HG03521 (cell line): ENCODE data around the gene PIGH.
"Not testable (repeated sequence)": the region's sequence is repeated elsewhere in the genome, so short reads cannot be mapped to it uniquely, and the experiment has no call there.

Experiments
- ATAC-seq: cut with Tn5 transposase; IDR thresholded peaks from one replicate; pipeline ENCODE4 v1.9.1; 2021; ENCODE audit warnings: mild to moderate bottlenecking, moderate library complexity; ENCODE audit not compliant: unreplicated experiment

The PIGH gene, protein sequence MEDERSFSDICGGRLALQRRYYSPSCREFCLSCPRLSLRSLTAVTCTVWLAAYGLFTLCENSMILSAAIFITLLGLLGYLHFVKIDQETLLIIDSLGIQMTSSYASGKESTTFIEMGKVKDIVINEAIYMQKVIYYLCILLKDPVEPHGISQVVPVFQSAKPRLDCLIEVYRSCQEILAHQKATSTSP

DNA sequence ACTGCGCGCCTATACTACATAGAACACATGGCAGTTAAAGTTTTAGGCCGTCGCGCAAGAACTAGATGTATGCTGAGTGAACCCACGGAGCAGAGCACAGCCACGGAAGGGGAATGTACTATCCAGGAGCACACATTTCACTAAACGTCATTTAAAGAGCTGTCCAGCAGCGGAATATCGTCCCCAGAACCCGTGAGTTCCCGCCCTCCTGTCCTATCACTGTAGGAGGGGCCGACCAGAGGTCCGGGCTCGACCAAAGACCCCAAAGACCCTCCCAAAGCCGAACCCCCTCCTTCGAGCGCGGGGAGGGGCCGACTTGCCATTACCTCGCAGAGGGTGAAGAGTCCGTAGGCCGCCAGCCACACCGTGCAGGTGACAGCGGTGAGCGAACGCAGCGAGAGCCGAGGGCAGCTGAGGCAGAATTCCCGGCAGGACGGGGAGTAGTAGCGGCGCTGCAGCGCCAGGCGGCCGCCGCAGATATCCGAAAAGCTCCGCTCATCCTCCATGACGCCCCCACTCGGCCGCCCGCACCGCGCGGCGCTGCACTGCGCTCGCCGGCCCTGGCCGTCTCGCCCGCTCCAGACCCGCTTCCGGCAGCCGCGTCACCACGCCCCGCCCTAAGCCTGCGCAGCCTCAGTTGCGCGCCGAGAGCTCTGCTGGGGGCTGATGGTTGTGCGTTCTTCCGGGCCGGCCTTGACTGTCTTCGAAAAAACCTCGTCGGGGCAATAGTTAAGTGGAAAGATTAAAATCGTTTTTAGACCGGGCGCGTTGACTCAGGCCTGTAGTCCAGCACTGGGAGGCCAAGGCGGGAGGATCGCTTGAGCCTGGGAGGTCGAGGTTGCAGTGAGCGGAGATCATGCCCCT lies at the start of gene PIGH:
Gene PIGH (minus strand): TSS at position 571 of the 864 bp plus-strand sequence. CDS start 65 bp downstream, at position 506.
- peak; percentile 93 for ATAC-seq

DNA sequence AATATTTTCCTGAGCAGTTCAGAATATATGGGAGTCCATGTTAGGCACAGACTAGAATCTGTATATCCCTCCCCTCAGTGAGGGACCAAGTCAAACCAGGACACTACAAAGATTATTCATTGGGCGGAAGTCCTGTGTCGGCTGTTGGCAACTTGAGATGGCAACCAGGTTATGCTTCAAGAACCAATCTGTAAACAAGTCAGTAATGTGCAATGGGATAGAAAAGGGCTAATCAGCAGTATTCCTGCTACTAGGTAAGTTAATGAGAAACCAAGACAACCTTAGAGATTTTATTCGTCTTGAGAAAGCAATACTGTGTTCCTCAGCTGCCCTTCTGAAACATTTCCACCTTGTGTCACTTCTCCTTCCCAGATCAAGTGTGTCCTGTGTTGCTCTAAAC lies 46.1 kb upstream of the PIGH start:
- ATAC-seq: no peak

DNA sequence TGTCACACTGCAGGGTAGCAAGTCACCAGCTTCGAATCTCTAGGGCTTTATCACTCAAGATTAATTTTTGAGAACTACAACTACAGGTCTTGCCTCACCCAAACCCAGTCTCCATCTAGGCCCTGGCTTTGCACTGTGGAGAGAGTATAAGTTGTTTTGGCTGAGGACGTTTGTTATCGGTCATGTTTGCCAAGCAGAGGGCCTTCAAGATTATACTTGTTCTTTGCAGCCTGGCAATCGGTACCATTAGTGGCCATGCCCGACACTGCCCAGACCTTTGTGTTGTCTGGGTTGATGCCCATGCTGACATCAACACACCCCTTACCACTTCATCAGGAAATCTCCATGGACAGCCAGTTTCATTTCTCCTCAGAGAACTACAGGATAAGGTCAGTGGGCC lies 45.3 kb upstream of the PIGH start:
- no peak for ATAC-seq

DNA sequence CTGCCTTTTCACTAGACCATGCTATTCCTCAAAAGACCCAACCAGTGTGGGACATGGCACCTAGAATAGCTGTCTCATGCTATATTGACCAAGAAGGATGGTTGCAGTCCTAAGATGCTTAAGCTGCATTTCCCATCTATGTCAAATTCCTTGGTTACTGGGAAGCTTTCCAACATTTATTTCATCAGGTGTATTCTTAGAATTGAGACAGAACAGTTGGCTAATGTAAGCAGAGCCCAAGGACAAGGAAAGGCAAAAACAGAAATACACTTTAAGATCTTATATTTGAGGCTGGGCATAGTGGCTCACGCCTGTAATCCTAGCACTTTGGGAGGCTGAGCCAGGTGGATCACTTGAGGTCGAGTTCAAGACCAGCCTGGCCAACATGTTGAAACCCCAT lies 44.4 kb upstream of the PIGH start:
- no peak for ATAC-seq

DNA sequence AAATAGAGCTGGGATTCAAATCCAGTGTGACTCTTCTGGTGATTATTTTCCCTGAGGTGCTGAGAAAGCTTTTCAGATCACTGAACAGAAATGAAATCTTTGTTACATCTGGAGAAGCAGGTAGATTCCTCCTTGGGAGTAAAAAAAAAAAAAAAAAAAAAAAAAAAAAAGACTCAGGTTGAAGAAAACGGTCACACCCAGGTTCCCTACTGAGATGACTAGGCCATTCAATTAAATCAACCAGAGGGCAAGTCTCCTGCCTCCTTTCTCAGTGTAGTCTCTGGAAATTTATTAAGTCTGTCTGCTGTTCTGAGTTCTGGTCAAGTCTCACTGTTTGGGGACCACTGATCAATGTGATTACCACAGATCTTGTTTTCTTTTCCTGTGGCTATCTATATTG lies 43.6 kb upstream of the PIGH start:
- no peak for ATAC-seq

DNA sequence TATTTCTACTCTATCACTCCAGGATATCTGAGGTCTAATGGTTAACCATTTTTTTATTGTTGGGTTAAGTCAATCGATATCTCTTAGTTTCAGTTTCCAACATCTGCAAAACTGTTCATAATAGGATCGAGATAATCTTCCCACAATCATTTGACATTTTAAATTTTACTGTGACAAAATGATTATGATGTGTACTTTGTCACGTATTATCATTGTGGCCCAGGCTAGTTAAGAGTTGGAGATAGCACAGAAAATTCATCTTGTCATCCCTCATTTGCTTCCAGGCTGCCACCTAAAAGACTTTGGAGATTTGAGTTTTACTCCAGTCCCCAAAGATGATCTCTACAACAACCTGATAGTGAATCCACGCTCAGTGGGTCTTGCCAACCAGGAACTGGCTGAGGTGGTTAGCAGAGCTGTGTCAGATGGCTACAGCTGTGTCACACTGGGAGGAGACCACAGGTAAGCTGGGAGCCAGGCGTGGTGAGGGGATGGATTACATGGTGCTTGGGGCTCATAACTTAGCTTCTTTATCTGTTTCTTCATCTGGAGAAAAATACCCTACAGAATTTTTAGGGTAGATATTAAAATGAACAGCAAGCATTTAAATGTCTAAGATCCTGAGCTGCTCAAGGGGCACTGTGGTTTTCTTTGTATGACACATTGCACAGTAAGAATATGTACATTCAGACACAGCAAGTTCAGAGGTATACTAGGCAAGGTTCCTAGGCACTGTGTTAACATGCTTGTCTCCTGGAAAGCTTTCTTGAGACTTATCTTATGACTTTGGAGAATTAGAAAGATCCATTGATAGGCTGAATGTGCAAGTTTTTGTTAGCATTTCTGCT lies 42.1 kb upstream of the PIGH start:
- ATAC-seq: no peak

DNA sequence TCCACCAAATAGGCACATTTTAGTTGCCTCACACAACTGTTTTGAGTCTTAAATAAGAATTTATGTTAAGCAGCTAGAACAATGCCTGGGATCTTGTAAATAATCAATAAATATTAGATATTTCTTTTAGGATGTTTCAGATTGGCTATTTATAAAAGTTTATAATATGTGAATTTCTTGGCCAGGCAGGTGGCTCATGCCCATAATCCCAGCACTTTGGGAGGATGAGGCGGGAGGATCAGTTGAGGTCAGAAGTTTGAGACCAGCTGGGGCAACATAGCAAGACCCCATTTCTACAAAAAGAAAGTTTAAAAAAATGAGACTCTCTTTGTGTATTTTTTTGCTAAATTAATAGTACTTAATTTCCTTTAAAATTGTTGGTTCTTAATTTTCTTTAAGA lies 41.4 kb upstream of the PIGH start:
- no peak for ATAC-seq

DNA sequence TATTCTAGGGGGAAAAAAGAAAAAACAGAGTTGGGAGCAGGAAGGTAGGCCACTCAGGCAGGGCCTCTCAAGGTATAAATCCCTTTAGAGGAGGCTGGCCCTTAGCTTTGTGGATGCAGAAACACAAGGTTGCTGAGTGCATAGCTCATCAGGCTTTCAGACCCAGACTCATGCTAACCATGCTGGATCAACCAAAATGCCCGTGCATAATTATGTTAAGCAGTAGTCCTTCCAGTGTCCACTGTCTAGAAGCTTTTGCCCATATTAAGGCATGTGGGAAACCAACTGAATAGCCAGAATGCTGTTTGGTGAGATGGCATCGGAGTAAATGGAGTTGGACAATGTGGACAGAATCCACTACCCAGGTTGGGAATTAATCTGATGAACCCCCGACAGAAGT lies 38.6 kb upstream of the PIGH start:
- no peak for ATAC-seq

DNA sequence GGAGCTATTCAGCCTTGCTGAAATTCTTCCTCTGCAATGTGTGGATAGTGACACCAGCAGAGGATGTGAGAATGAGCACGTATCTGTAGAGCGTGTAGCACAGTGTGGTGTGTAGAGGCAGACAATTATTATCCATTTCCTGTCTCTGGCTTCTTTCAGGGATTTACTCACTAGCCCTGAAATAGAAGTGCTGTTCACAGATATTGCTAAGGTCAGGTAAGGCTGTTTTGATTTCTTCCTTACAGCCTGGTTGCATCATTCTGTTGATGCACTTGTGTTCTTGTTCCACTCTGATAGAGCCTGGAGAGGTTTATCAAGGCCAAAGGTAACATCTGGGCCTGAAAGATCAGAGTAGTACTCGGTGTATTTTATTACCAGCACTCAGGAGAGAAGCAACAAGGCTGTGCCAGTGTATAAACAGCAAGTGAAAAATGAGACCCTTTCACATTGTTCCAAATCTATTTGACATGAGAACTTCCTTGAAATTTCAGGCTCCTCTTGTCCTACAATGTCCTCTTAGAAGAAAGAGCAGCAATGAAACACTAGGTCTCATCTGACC lies 36.4 kb upstream of the PIGH start:
- ATAC-seq: no peak

DNA sequence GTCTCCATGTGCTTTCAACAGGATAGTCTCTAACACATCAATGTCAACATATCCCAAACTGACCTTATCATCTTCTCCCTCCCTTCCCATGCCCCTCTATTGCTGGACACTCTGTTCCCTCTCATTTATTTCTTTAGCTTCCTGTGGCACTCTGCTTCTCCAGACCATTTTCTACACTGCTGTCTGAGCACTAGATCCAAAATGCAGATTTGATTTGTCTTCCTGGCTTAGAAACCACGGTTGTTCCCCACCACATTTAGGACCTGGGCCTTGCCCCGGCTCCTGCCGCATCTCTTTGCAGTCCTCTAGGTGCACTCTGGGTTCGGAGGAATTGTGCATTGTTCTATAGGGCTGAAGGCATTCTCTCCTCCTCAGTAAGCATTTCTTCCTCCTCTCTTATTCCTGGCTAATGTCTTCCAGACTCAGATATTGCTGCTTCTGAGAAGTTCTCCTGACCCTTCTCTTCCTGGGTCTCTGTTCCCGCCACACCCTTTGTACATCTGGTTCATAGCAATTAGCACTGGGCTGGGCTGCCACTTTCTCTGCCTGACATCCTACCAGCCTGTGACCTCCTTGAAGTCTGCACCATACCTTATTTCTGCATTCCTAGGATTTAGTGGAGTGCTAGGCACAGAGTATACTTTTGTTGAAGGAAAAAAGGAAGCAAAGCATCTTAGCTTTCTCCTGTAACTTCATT lies 33.5 kb upstream of the PIGH start:
- no peak for ATAC-seq

DNA sequence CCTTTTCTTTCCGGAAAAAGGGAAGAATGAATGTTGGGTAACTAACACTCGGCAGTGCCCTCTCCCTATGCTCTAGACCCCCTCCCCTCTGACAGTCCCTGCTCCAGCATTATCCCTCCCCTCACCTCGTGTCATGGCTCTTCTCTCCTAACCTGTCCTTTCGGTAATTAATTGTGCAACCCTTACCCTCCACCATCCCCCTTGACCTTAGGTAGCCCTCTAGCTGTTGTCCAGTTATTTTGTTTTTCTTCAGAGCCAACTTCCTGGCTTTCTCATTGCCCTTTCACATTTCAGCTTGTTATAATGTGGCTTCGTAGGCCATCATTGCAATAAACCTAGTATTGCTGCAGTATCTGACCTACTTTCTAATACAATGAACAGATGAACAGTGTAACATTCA lies 30.9 kb upstream of the PIGH start:
- ATAC-seq: no peak

DNA sequence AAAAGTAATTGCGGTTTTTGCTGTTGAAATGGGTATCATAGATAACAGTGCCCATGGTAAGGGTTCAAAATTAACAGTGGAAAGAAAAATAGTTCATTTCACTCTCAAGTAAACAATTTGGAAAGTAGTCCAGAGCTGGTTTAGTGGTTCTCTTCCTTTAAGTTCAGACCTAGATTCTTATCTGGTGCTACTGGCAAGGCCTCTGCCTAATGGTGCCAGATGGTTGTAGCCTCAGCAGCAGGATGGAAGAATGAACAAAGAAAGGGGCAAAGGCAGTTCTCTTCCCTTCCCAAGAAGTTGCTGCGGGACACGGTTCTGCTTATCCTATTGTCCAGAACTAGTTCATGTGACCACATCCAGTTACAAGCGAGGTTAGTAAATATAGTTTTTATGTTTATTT lies 30.1 kb upstream of the PIGH start:
- no peak for ATAC-seq

DNA sequence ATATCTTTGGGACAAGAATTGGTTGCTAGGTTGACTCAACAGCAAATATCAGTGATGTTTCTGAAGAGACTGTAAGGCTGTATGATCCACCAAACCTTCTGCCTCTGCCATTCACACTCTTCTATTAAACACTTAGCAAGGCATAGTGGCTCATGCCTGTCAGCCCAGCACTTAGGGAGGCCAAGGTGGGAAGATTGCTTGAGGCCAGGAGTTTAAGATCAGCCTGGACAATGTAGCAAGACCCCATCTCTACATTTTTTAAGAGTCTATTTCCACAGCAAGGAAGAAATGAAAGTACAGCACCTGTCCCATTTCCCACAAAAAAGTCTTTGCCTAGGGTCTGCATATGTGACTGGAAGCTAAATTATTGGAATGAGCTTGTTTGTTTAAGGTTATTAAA lies 27.5 kb upstream of the PIGH start:
- no peak for ATAC-seq

DNA sequence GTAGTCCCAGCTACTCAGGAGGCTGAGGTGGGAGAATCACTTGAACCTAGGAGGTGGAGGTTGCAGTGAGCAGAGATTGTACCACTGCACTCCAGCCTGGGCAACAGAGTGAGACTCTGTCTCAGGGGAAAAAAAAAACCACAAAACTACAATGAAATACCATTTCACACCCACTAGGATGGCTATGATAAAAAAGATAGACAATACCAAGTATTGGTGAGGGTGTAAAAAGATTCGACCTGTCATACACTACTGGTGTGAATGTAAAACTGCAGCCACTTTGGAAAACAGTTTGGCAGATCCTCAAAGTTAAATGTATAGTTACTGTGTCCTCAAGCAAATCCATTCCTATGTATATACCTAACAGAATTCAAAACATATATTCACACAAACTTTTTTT lies 26.1 kb upstream of the PIGH start:
- ATAC-seq: not testable (repeated sequence)

DNA sequence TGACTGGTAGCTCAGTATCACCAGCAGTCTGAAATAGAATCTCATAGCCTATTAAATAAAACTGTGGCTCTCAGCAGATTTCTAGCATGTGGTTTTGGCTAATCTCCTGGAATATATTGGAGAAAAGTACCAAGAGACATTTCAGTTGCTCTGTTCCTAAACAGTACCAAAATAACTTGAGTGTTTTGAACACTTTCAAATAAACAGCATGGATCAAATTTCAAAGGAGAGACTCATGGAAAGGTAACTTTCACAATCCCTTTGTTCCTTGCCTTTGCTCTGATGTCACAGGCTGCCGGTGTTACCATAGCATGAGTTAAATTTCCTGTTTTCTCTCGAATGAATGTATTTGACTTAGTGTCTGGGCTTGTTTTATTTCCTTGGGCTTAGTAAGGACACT lies 23.0 kb upstream of the PIGH start:
- no peak for ATAC-seq

DNA sequence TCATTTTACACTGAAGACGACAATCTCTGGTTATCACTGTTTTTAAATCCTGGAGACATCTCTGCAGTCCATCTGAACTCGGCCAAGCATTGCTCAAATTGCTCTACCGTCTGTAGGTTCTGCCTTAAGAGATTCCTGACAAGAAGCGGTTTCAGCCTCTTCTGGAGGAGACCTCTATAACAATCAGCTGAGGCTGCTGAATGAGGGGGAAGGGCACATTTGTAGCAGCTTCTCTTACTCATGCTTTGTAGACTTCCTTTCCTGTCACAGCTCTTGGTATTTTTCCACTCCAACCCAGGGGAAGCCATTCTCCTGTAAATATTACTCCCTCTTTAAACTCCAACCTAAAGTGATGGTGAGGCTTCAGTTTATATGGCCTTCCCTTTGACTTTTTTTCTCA lies 22.6 kb upstream of the PIGH start:
- no peak for ATAC-seq

DNA sequence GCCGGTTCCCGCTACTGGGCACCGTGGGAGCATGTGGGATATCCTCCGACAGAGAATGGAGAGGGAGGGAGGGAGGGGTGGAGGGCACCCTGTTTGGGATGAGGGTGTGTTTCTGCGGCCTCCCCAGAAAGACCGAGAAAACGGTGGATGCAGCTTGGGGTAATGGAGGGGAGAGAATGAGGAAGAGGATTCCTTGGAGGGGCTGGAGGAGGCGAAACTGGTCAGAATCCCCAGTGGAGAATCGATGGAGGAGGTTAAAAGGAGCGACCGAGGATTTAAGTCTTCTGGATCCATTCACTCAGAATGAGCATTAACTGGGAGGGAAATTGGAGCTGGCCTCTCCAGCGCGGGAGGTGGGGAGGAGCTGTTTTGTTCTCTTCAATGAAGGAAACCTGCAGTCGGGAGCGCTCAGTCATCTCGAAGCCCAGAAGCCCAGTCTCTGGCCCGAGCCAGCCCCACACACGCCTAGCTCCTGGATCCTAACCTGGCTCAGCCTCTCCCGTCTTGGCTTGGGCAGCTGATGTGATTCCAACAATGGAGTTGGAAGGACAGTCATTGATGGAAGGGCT lies 20.2 kb upstream of the PIGH start:
- no peak for ATAC-seq

DNA sequence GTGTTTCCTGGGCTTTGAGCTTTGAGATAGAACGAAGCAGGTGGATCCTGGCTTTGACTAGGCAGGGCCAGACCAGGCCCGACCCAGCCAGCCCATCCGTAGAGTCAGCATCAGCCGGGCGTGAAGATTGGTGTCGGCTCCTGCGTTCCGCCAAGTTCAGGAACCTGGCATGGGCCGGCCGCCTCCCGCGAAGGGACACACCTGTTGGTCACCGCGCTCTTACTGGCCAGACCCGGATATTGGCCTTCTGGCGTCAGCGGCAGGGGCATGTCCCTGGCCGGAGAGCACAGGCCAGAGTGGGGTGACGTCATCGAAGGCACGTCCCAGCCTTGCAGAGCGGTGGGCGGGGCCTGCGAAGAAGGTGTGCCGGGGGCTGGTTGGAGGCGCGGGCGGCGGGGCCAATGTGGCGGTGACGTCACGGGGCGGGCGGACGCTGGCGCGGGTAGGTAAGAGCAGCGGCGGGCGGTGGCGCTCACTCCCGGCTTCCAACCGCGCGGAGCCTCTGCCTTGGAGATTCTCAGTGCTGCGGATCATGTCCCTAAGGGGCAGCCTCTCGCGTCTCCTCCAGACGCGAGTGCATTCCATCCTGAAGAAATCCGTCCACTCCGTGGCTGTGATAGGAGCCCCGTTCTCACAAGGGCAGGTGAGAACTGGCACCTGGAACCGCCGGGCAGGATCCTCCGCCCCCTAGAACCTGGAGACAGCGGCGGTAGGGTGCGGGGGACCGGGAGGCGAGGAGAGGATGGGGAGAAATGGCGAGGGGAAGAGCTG lies 19.6 kb upstream of the PIGH start, which contains the start of gene ARG2:
Gene ARG2 (plus strand): TSS at position 475 of the 771 bp plus-strand sequence. CDS start 58 bp downstream, at position 533.
- peak; percentile 95 for ATAC-seq

DNA sequence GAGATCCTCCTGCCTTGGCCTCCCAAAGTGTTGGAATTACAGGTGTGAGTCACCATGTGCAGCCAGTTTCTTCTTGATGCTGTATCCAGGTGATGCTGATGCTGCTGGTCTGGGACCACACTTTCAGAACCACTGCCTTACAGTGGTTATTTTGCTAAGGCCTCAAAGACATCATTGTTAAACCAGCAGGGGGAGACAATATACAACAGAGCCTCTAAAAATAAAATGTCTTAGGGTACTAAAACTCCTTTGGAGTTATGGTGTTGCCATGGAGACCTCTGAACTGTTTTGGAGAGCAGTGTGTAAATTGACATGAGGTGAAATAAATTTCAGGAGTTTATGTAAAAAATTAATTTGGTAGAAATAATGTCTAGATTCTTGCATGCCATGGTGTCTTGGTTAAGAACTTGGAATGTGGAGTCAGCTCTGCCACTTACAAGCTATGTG lies 18.6 kb upstream of the PIGH start:
- no peak for ATAC-seq
